H9 (cell line): Measurements from ENCODE around the gene SLAMF1. TPM values are rescaled to one million over a fixed set of nuclear protein-coding genes. Genes with fewer than 3 reads are reported as not detected.

Source experiments
- DNase-seq: peaks from one replicate; pipeline ENCODE4 v3.0.0-alpha.2; 2017
- H2AFZ ChIP-seq: one replicate; pipeline ENCODE4 v1.6.1; 2013; ENCODE audit warnings: mild to moderate bottlenecking, low read length, control low read depth, moderate library complexity
- H2AK5ac ChIP-seq: 2 replicates; pipeline ENCODE4 v1.6.1; 2013; ENCODE audit warnings: low read length, control low read depth, mixed read lengths; ENCODE audit not compliant: insufficient read length
- H2BK120ac ChIP-seq: one replicate; pipeline ENCODE4 v1.6.1; 2013; ENCODE audit warnings: low read depth, mild to moderate bottlenecking, low read length, control low read depth, inconsistent platforms; ENCODE audit not compliant: poor library complexity, severe bottlenecking
- H2BK12ac ChIP-seq: 2 replicates; pipeline ENCODE4 v1.6.1; 2013; ENCODE audit warnings: low read length, control low read depth, mixed read lengths, low read depth; ENCODE audit not compliant: insufficient read length
- H2BK15ac ChIP-seq: 2 replicates; pipeline ENCODE4 v1.6.1; 2013; ENCODE audit warnings: low read depth, low read length, control low read depth
- H2BK20ac ChIP-seq: one replicate; pipeline ENCODE4 v1.6.1; 2013; ENCODE audit warnings: low read depth, mild to moderate bottlenecking, low read length, control low read depth, inconsistent platforms; ENCODE audit not compliant: poor library complexity, severe bottlenecking
- H2BK5ac ChIP-seq: 2 replicates; pipeline ENCODE4 v1.6.1; 2013; ENCODE audit warnings: low read length, control low read depth, mixed read lengths; ENCODE audit not compliant: insufficient read length
- H3K14ac ChIP-seq: 2 replicates; pipeline ENCODE4 v1.6.1; 2013; ENCODE audit warnings: low read length, control low read depth; ENCODE audit not compliant: insufficient read depth
- H3K18ac ChIP-seq: 2 replicates; pipeline ENCODE4 v1.6.1; 2013; ENCODE audit warnings: low read depth, mild to moderate bottlenecking, mixed read lengths, low read length, control low read depth; ENCODE audit not compliant: insufficient read length
- H3K23ac ChIP-seq: 2 replicates; pipeline ENCODE4 v1.6.1; 2013; ENCODE audit warnings: low read length, control low read depth, mixed read lengths, low read depth; ENCODE audit not compliant: insufficient read length
- H3K23me2 ChIP-seq: 2 replicates; pipeline ENCODE4 v1.6.1; 2013; ENCODE audit warnings: low read depth, mild to moderate bottlenecking, mixed read lengths, low read length, control low read depth; ENCODE audit not compliant: insufficient read length, poor library complexity, severe bottlenecking
- H3K27ac ChIP-seq: 2 replicates; pipeline ENCODE4 v1.5.1; 2013; ENCODE audit warnings: low read length, control low read depth, mixed read lengths, low read depth; ENCODE audit not compliant: insufficient read length
- H3K27me3 ChIP-seq: 2 replicates; pipeline ENCODE4 v1.6.1; 2013; ENCODE audit warnings: low read length, control low read depth, inconsistent platforms; ENCODE audit not compliant: insufficient read depth
- H3K4ac ChIP-seq: 2 replicates; pipeline ENCODE4 v1.6.1; 2013; ENCODE audit warnings: low read depth, mild to moderate bottlenecking, control low read depth, inconsistent platforms, low read length, moderate library complexity
- H3K4me1 ChIP-seq: 2 replicates; pipeline ENCODE4 v1.6.1; 2013; ENCODE audit warnings: low read length, control low read depth, inconsistent platforms; ENCODE audit not compliant: insufficient read depth
- H3K4me2 ChIP-seq: 2 replicates; pipeline ENCODE4 v1.6.1; 2013; ENCODE audit warnings: low read length, control low read depth, mixed read lengths; ENCODE audit not compliant: insufficient read length, insufficient read depth
- H3K56ac ChIP-seq: 2 replicates; pipeline ENCODE4 v1.6.1; 2013; ENCODE audit warnings: low read depth, mild to moderate bottlenecking, mixed read lengths, low read length, control low read depth; ENCODE audit not compliant: insufficient read length
- H3K79me1 ChIP-seq: 2 replicates; pipeline ENCODE4 v1.6.1; 2013; ENCODE audit warnings: low read depth, mild to moderate bottlenecking, moderate library complexity, low read length, control low read depth, inconsistent platforms; ENCODE audit not compliant: insufficient read depth, poor library complexity, severe bottlenecking
- H3K79me2 ChIP-seq: 2 replicates; pipeline ENCODE4 v1.6.1; 2013; ENCODE audit warnings: low read length, control low read depth, inconsistent platforms; ENCODE audit not compliant: insufficient read depth
- H3K9ac ChIP-seq: 2 replicates; pipeline ENCODE4 v1.6.1; 2013; ENCODE audit warnings: low read length, control low read depth, mixed read lengths; ENCODE audit not compliant: insufficient read length; ENCODE audit errors: extremely low read depth
- H3K9me3 ChIP-seq: one replicate; pipeline ENCODE4 v1.6.1; 2013; ENCODE audit warnings: low read depth, low read length, inconsistent platforms; ENCODE audit not compliant: control insufficient read depth
- H3T11ph ChIP-seq: one replicate; pipeline ENCODE4 v1.6.1; 2013; ENCODE audit warnings: mild to moderate bottlenecking, low read length, control low read depth, inconsistent platforms
- H4K20me1 ChIP-seq: one replicate; pipeline ENCODE4 v1.6.1; 2013; ENCODE audit not compliant: control insufficient read depth, insufficient read length, insufficient read depth
- H4K5ac ChIP-seq: 2 replicates; pipeline ENCODE4 v1.6.1; 2013; ENCODE audit warnings: low read depth, mild to moderate bottlenecking, mixed read lengths, low read length, control low read depth; ENCODE audit not compliant: insufficient read length
- H4K8ac ChIP-seq: replicated peaks from 2 replicates; pipeline ENCODE4 v1.6.1; 2013; ENCODE audit warnings: low read length, control low read depth, mixed read lengths, low read depth; ENCODE audit not compliant: insufficient read length
- H4K91ac ChIP-seq: 2 replicates; pipeline ENCODE4 v1.6.1; 2013; ENCODE audit warnings: low read depth, mild to moderate bottlenecking, moderate library complexity, mixed read lengths, low read length, control low read depth; ENCODE audit not compliant: insufficient read length
- H3K27ac Mint-ChIP-seq, 3 experiments: 2 replicates in 2 of 3; 3 replicates in 1 of 3; pipeline ENCODE4 v1.8.0; 2020 to 2021; ENCODE audit warnings: mixed read lengths in 3 of 3, mild to moderate bottlenecking in 1 of 3, moderate library complexity in 1 of 3
- H3K27me3 Mint-ChIP-seq: 2 replicates; pipeline ENCODE4 v1.8.0; 2021; ENCODE audit warnings: low read depth, mild to moderate bottlenecking, moderate library complexity, mixed read lengths
- H3K36me3 Mint-ChIP-seq, 3 experiments: 2 replicates in 2 of 3; 3 replicates in 1 of 3; pipeline ENCODE4 v1.8.0; 2020 to 2021; ENCODE audit warnings: low read depth in 3 of 3, mixed read lengths in 3 of 3; ENCODE audit not compliant: insufficient read depth in 1 of 3
- H3K4me1 Mint-ChIP-seq, 2 experiments: 2 replicates each; pipeline ENCODE4 v1.8.0; 2020; ENCODE audit warnings: mixed read lengths in 2 of 2
- H3K4me3 Mint-ChIP-seq, 2 experiments: 2 replicates in 1 of 2; 3 replicates in 1 of 2; pipeline ENCODE4 v1.8.0; 2020 to 2021; ENCODE audit warnings: mild to moderate bottlenecking in 2 of 2, mixed read lengths in 2 of 2, moderate library complexity in 1 of 2
- H3K9me3 Mint-ChIP-seq, 2 experiments: 2 replicates in 1 of 2; 3 replicates in 1 of 2; pipeline ENCODE4 v1.8.0; 2020; ENCODE audit warnings: mild to moderate bottlenecking in 2 of 2, mixed read lengths in 2 of 2, moderate library complexity in 1 of 2
- CTCF ChIP-seq: fragments of 200-600 bp; sonication (generic); conservative IDR thresholded peaks from 3 replicates; pipeline ENCODE4 v1.8.0; 2021; ENCODE audit warnings: antibody characterized with exemption, mild to moderate bottlenecking
- WGBS: extraction: QIAGEN DNeasy Blood & Tissue Kit; methylation state at CpG from one replicate; pipeline ENCODE4 v1.1.7; 2013; ENCODE audit warnings: missing lambda C conversion rate, low lambda C conversion rate, mixed read lengths; ENCODE audit not compliant: insufficient read length; ENCODE audit errors: extremely low coverage; 5-methylcytosine and 5-hydroxymethylcytosine counted together
- total RNA-seq: library from RNA; stranded (reverse); gene quantifications from 2 replicates; pipeline ENCODE4 v1.2.1, GENCODE V29; 2021

SLAMF1 gene
- total RNA-seq, 1 experiment from 2014 or later: not detected

- no peak overlapping the region for H3K4ac ChIP-seq
- H4K5ac ChIP-seq: no peak overlapping the region
- peaks cover 0 to 9% of the 10 kb centered on the region in 2 experiments; a peak in 3 of 4 replicates for H3K4me1 Mint-ChIP-seq
- no peak overlapping the region for H3K27ac Mint-ChIP-seq
- WGBS: no CpG with 5 or more reads among the region's 5 CpGs
- H3K56ac ChIP-seq: no peak overlapping the region
- no peak overlapping the region for H3T11ph ChIP-seq
- no peak overlapping the region for H3K27ac ChIP-seq
- H3K9me3 ChIP-seq: no peaks in the 10 kb centered on the region
- no peaks in the 10 kb centered on the region for H3K4me1 ChIP-seq
- DNase-seq: no peak
- no peaks in the 10 kb centered on the region for H3K23me2 ChIP-seq
- H2BK15ac ChIP-seq: no peak overlapping the region
- no peak overlapping the region for H4K8ac ChIP-seq
- no peaks in the 10 kb centered on the region for H3K79me2 ChIP-seq
- H4K91ac ChIP-seq: no peak overlapping the region
- H2AFZ ChIP-seq: no peak overlapping the region
- no peak overlapping the region for H2BK12ac ChIP-seq
- H2BK120ac ChIP-seq: no peak overlapping the region
- H3K79me1 ChIP-seq: no peaks in the 10 kb centered on the region
- no peak overlapping the region for H3K4me3 Mint-ChIP-seq
- no peaks in the 10 kb centered on the region for H4K20me1 ChIP-seq
- H3K9me3 Mint-ChIP-seq: peaks cover 0 to 5% of the 10 kb centered on the region in 2 experiments; a peak in 3 of 5 replicates
- no peak overlapping the region for H3K14ac ChIP-seq
- peaks cover 4 to 6% (median 6%) of the 10 kb centered on the region in 3 experiments; a peak in 6 of 7 replicates for H3K36me3 Mint-ChIP-seq
- no peak overlapping the region for H2AK5ac ChIP-seq
- H3K27me3 ChIP-seq: no peaks in the 10 kb centered on the region
- H3K23ac ChIP-seq: no peak overlapping the region
- no peak overlapping the region for H2BK5ac ChIP-seq
- no peak overlapping the region for H3K9ac ChIP-seq
- no peak for TF ChIP-seq CTCF
- no peak overlapping the region for H3K4me2 ChIP-seq
- H2BK20ac ChIP-seq: no peak overlapping the region
- H3K18ac ChIP-seq: no peak overlapping the region
- no peaks in the 10 kb centered on the region for H3K27me3 Mint-ChIP-seq
Observed at GRCh38 chr1:160620942-160621632, 25.8 kb downstream of the SLAMF1 start.
